ENCODE data around the gene RWDD3.

GRCh38 chr1:95233737-95234500 lies at the start of gene RWDD3:
- TF ChIP-seq CTCF (conservative IDR thresholded peaks at IDR 0.05 in 1 of 2, IDR thresholded peaks at IDR 0.05 in 1 of 2; ENCODE audit: low read depth in 1 of 2, low read length in 2 of 2) (peak; percentile 37 to 63), EZH2 (IDR thresholded peaks at IDR 0.05; ENCODE audit: low read length, missing control alignments) (no peak)
